Measurements from ENCODE around the gene NLRX1.
"Not testable (repeated sequence)": the region's sequence is repeated elsewhere in the genome, so short reads cannot be mapped to it uniquely, and the experiment has no call there.

NLRX1 gene

DNA sequence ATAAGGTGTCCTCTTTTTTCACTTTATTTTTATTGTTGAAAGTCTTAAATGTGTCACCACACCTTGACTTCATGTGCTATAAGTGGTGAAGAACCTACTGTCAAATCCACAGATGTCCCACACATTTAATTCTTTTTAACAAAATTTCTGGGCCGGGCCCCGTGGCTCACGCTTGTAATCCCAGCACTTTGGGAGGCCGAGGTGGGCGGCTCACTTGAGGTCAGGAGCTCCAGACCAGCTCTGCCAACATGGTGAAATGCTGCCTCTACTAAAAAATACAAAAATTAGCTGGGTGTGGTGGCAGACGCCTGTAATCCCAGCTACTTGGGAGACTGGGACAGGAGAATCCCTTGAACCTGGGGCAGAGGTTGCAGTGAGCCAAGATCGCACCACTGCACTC is 40.7 kb downstream of the NLRX1 start:
- no peak for DNase-seq

DNA sequence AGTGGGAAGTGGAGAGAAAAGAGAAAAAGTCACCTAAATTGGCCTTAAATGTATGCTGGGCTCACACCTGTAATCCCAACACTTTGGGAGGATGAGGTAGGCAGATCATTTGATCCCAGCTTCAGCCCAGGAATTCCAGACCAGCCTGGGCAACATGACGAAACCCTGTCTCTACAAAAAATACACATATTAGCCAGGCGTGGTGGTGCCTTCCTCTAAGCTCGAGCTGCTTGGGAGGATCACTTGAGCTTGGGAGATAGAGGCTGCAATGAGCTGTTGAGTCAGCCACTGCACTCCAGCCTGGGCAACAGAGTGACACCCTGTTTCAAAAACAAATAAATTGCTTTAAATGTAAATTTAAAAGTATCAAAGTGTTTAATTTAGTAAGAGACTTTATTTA is 41.5 kb downstream of the NLRX1 start:
- DNase-seq = no peak

DNA sequence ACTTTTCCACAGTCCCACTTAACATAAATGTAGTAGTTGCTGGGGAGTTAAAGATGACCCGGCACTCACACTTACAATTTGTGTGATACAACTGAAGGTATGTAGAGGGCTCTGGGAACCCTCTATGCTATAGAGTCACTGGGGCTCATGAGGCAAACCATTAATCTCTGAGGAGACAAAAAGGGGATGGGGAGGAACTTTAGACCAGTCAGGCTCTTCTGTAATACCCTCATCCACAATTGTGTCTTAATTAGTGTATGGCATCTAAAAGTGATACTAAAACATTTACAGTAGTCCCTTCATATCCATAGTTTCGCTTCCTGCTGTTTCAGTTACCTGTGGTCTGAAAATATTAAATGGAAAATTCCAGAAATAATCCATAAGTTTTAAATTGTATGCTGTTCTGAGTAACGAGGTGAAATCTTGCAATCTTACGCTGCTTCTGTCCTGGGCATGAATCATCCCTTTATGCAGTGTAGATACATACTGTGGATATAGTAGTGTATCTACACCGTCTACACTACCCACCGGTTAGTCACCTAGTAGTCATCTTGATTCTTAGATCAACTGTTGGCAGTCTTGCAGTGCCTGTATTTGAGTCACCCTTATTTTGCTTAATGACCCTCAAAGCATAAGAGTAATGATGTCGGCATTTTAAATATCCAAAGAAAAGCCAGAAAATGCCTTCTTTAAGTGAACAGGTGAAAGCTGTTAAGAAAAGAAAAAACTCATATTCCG is 49.8 kb downstream of the NLRX1 start:
- no peak for DNase-seq

DNA sequence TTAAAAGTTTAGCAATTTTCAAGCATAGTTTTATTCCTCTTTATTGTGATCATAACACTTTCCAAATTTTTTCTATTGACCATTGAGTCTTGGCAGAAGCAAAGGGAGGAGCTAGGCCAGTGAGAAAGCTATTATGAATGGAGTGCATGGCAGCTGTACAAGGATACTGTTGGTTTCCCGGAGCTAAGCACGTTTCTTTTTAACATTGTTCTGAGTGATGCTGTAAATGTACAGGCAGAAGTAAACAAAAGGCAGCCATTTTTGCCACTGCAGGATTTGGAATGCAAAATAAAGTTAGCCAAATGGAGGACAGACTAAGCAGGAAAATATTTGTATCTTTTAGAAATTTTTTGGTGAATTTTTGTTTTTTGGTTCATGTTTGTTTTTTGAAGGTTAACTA is 53.8 kb downstream of the NLRX1 start:
- no peak for DNase-seq

DNA sequence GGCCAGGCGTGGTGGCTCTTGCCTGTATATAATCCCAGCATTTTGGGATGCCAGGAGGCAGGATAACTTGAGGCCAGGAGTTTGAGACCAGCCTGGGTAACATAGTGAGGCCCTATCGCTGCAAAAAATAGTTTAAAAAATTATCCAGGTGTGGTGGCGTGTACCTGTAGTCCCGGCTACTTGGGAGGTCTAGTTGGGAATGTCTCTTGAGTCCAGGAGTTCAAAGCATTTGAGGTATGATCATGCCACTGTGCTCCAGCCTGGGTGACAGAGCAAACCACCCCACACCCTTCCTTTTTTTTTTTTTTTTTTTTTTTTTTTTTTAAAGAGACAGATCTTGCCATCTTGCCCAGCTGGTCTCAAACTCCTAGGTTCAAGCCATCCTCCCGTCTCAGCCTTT is 54.4 kb downstream of the NLRX1 start:
- no peak for DNase-seq

DNA sequence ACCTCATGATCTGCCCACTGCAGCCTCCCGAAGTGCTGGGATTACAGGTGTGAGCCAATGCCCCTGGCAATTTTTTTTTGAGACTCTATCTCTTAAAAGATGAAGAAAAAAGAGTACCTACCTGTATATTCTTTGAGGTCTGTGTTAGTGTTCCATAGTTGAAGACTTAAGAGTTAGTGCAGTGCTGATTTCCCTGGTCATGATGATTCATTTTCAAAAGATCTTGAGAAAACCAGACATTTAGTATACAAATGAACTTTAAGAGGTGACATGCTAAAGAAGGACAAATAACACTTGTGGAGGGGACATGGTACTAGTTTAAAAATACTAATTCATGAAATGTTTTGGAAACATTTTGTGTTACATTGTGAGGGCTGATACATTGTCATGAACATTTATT is 55.3 kb downstream of the NLRX1 start:
- no peak for DNase-seq

DNA sequence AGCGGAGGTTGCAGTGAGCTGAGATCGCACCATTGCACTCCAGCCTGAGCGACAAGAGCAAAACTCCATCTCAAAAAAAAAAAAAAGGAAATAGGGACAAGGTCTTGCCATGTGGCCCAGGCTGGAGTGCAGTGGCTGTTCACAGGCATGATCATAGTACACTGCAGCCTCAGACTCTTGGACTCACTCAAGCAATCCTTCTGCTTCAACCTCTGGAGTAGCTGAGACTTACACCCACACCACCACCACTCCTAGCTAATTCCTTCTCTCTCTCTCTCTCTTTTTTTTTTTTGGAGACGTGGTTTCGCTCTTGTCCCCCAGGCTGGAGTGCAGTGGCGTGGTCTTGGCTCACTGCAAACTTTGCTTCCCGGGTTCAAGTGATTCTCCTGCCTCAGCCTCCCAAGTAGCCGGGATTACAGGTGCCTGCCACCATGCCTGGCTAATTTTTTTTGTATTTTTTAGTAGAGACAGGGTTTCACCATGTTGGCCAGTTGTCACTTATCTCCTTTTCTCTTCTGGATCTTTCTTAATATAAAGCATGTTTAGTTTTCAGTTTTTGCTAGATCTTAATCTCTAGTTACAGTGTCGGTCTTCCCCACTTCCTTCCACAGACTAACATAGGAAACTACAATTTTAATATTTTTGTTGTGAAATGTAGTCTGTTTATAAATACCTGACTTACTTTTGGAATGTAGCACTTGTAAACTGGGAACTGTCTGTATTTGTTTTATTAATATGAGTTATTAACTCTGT is 60.2 kb downstream of the NLRX1 start:
- DNase-seq = not testable (repeated sequence)

DNA sequence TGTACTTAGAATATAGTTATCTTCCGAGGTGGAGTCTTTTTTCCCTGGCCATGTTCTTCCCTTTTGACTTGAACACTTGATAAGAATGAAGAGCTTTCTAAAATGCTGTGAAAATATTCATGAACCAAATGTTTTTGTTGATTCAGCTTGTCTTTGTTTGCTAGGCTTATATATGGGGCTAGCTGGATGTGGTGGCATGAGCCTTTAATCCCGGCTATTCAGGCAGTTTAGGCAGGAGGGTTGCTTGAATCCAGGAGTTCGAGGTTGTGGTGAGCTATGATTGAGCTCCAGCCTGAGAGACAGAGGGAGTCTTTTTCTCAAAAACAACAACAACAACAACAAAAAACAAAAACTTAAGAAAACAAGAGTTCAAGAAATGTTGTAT is 60.8 kb downstream of the NLRX1 start:
- no peak for DNase-seq

DNA sequence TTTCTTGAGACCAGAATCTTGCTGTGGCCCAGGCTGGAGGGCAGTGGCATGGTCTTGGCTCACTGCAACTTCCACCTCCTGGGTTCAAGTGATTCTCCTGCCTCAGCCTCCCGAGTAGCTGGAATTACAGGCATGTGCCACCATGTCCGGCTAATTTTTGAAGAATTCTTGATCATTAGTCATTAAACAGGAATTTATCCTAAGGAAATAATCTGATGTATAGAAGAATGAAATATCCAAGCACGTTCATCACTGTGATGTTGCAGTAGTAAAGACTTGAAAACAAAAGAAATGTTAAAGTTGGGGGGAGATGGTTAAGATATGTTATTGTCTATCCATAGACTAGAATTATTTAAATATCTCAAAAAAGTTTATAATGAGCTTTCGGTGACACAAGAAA is 61.2 kb downstream of the NLRX1 start:
- no peak for DNase-seq
